Adrenal gland (tissue), 5 donors: Measurements from ENCODE around the gene SCN3B.

ENCODE experiments used
- CTCF ChIP-seq, 6 experiments: fragments of 450-650 bp in 4 of 6; fragments of 200-600 bp in 2 of 6; sonication (generic) in 1 of 6; IDR thresholded peaks; 1 replicate in 5 of 6; 2 replicates in 1 of 6; pipeline versions ENCODE4 v1.5.1 to v1.8.0; 2016 to 2021; ENCODE audit warnings: antibody characterized with exemption in 6 of 6, mild to moderate bottlenecking in 2 of 6, moderate library complexity in 1 of 6
- POLR2A ChIP-seq, 2 donors: fragments of 450-650 bp; IDR thresholded peaks; one replicate each; pipeline ENCODE4 v1.6.1; 2017; ENCODE audit warnings: antibody characterized with exemption in 2 of 2, mild to moderate bottlenecking in 2 of 2, moderate library complexity in 1 of 2
- donor health status: DM: no; HTN: no; CAD: no.

GRCh38 chr11:123665306-123665705 lies 10.9 kb upstream of the SCN3B start:
- TF ChIP-seq CTCF (IDR thresholded peaks at IDR 0.05) (no peak), POLR2A (IDR thresholded peaks at IDR 0.05) (no peak)
